ENCODE results near the gene SMIM29.

DNA sequence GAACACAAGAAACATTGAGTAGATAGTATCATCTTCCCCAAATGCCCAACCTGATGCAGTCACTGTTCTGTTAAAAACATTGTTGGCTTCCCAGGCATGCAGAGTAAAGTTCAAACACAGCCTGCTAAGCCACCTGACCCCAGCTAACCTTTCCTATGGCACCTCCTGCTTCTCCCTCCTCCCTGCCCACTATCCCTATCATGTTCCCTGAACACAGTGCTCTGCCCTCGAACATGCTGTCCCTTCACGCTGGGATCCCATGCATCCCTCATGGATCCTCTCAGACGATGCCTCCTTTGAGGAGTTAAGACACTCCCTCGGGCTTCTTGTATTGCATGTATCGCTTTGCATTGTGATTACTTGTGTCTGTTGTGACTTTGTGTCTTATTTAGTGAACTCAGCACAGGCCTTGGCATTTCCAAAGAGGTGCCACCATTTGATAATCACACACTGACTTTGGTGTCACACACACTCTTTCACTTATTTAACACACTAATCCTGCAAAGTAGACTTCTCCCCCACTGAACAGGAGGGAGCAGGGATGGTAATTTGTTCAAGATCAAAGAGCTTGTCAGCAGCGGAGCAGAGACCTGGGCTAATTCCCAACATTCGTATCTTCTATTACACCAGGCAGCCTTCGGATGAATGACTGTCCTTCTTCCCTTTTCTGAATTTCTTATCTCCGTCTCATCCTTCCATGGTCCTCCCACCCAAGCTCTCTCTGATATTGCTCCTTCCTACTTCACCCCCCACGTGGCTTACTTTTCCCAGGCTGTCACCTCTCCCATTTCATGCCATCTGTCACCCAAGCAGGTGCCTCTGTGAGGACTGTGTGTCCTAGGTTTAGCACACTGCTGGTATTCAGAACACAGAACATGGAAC lies 28.3 kb upstream of the SMIM29 start:
- TF ChIP-seq, protein P1, sequence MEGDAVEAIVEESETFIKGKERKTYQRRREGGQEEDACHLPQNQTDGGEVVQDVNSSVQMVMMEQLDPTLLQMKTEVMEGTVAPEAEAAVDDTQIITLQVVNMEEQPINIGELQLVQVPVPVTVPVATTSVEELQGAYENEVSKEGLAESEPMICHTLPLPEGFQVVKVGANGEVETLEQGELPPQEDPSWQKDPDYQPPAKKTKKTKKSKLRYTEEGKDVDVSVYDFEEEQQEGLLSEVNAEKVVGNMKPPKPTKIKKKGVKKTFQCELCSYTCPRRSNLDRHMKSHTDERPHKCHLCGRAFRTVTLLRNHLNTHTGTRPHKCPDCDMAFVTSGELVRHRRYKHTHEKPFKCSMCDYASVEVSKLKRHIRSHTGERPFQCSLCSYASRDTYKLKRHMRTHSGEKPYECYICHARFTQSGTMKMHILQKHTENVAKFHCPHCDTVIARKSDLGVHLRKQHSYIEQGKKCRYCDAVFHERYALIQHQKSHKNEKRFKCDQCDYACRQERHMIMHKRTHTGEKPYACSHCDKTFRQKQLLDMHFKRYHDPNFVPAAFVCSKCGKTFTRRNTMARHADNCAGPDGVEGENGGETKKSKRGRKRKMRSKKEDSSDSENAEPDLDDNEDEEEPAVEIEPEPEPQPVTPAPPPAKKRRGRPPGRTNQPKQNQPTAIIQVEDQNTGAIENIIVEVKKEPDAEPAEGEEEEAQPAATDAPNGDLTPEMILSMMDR (optimal IDR thresholded peaks at IDR 0.05 in 1 of 3, IDR thresholded peaks at IDR 0.05 in 1 of 3, conservative IDR thresholded peaks at IDR 0.05 in 1 of 3; ENCODE audit: extremely low read depth in 1 of 3, insufficient read depth in 2 of 3, low read length in 3 of 3) = no peak
- TF ChIP-seq EZH2 (IDR thresholded peaks at IDR 0.05; ENCODE audit: low read length) = no peak
